Psoas muscle (tissue), 8 donors: ENCODE measurements around the gene ZNF711. TPM values are rescaled to one million over a fixed set of nuclear protein-coding genes. Genes with fewer than 3 reads are reported as not detected.
"Not testable (repeated sequence)": the region's sequence is repeated elsewhere in the genome, so short reads cannot be mapped to it uniquely, and the experiment has no call there.

Experiments used
- ATAC-seq, 4 donors: fragments of 200-7000 bp; cut with Tn5 transposase; one replicate each; pipeline ENCODE4 v1.9.1; 2020; ENCODE audit warnings: moderate library complexity in 3 of 4, mild to moderate bottlenecking in 2 of 4
- DNase-seq, 2 donors: peaks; one replicate each; pipeline ENCODE4 v3.0.0-alpha.2; 2020
- H3K27ac ChIP-seq: fragments of 200-600 bp; one replicate; pipeline ENCODE4 v1.8.0; 2022
- H3K27me3 ChIP-seq, 3 donors: fragments of 200-600 bp in 1 of 3; one replicate each; pipeline versions ENCODE4 v1.6.1 to v1.8.0; 2013 to 2022; ENCODE audit warnings: low read length in 2 of 3, mild to moderate bottlenecking in 2 of 3, moderate library complexity in 1 of 3; ENCODE audit not compliant: insufficient read depth in 3 of 3
- H3K36me3 ChIP-seq, 2 donors: fragments of 200-600 bp in 1 of 2; one replicate each; pipeline versions ENCODE4 v1.6.1 to v1.8.0; 2013 to 2022; ENCODE audit warnings: low read depth in 1 of 2, mild to moderate bottlenecking in 1 of 2, moderate library complexity in 1 of 2; ENCODE audit not compliant: insufficient read depth in 1 of 2
- H3K4me1 ChIP-seq: fragments of 200-600 bp; one replicate; pipeline ENCODE4 v1.8.0; 2022
- H3K4me3 ChIP-seq: fragments of 200-600 bp; one replicate; pipeline ENCODE4 v1.8.0; 2022; ENCODE audit warnings: mild to moderate bottlenecking
- H3K9me3 ChIP-seq: fragments of 200-600 bp; one replicate; pipeline ENCODE4 v1.8.0; 2022
- WGBS, 3 donors: extraction: QIAGEN DNeasy Blood & Tissue Kit; methylation state at CpG; one replicate each; pipeline versions ENCODE4 v1.1.6 to v1.1.7; 2013; 5-methylcytosine and 5-hydroxymethylcytosine counted together
- intact Hi-C, 2 donors: fragments of 100-400 bp; cut with DNase I; formaldehyde crosslinking; loops; one replicate each; pipeline versions ENCODE4 v1.11.0 to v1.14.2; 2022
- polyA plus RNA-seq, 3 donors: library from polyadenylated mRNA; stranded (reverse); fragments of 200-250 nt; gene quantifications; one replicate each; pipeline ENCODE4 v1.2.3, GENCODE V29; 2013
- total RNA-seq, 4 donors: library from RNA; stranded (reverse); fragmentation: NEBNext Ultra II Directional in 2 of 4; extraction: Animal tissue kit (Norgen Biotek cat#: 25700) in 2 of 4; gene quantifications; one replicate each; pipeline versions ENCODE4 v1.2.1 to v1.2.4, GENCODE V29; 2021 to 2023
- TF ChIP-seq, protein P1 (sequence below): fragments of 200-600 bp; IDR thresholded peaks from one replicate; pipeline ENCODE4 v1.8.0; 2022; ENCODE audit warnings: antibody characterized with exemption
- donor health status: healthy with polysubstance abuse.
- donor health status: DM: no; HTN: no; CAD: no; lungs with moderate emphysema.
- donor health status: Bipolar disorder and iron deficiency.
- donor health status: healthy.
- donor health status: DM: yes; HTN: yes; CAD: no.
- donor health status: DM: no; HTN: no; CAD: no.
- donor health status: DM: no; HTN: no; CAD: no.
- donor health status: DM: yes; HTN: yes; CAD: no.

ZNF711 gene
- total and polyA plus RNA-seq, 7 donors, result 0.11 to 0.86 (median 0.37) TPM

DNA sequence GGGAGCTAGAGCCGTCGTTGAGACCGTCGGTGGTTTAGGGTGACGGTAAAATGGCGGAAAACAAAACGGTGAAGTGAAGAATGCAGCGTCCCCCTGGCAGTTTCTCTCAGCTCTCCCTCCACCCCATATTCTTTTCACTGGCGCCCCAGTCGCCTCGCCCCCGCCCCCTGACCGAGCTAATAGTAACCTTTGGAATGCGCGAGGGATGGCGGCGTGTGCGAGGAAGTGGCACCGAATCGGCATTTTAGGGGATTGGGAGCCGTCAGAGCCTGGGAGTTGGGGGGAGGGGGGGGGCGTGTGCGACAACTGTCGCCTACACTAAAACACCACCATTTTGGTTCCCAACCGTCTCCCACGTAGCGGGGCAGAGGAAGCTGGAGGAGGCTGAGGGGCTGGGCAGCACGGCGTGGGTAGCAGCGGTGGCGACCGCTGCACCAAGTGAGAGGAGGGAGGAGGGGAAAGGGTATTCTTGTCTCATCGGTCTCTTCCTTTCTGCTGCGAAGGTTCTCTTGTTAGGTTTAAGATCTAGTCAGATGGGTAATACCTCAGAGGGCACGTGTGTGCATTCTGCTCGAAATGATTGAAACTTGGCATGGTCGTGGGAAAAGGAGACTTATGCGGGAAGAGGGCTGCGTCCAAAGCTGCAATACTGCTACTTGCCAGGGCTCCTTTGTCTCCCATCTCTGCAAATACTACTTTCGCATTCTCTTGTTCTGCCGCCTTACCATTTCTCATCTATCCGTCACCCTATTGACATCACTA lies 840 bp downstream of the ZNF711 start:
- TF ChIP-seq, protein P1, sequence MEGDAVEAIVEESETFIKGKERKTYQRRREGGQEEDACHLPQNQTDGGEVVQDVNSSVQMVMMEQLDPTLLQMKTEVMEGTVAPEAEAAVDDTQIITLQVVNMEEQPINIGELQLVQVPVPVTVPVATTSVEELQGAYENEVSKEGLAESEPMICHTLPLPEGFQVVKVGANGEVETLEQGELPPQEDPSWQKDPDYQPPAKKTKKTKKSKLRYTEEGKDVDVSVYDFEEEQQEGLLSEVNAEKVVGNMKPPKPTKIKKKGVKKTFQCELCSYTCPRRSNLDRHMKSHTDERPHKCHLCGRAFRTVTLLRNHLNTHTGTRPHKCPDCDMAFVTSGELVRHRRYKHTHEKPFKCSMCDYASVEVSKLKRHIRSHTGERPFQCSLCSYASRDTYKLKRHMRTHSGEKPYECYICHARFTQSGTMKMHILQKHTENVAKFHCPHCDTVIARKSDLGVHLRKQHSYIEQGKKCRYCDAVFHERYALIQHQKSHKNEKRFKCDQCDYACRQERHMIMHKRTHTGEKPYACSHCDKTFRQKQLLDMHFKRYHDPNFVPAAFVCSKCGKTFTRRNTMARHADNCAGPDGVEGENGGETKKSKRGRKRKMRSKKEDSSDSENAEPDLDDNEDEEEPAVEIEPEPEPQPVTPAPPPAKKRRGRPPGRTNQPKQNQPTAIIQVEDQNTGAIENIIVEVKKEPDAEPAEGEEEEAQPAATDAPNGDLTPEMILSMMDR, result no peak
- Histone ChIP-seq H3K36me3 (no peaks in the 10 kb centered on the region), H3K27ac (no peak overlapping the region), H3K27me3 (no peaks in the 10 kb centered on the region), H3K9me3 (peaks cover 3% of the 10 kb centered on the region), H3K4me1 (no peaks in the 10 kb centered on the region), H3K4me3 (peak overlapping the region; percentile 70)
- DNase-seq (no peak), ATAC-seq (peak in 2 of 4 donors; percentile 14 to 35)
- intact Hi-C loops, result no loop called here
- WGBS, 3 donors, result 0 to 24% (median 0%) methylated on average over 28 to 42 of the region's 42 CpGs

DNA sequence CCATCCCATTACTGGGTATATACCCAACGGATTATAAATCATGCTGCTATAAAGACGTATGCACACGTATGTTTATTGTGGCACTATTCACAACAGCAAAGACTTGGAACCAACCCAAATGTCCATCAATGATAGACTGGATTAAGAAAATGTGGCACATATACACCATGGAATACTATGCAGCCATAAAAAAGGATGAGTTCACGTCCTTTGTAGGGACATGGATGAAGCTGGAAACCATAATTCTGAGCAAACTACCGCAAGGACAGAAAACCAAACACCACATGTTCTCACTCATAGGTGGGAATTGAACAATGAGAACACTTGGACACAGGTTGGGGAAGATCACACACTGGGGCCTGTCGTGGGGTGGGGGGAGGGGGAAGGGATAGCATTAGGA lies 41.5 kb downstream of the ZNF711 start:
- H3K27ac ChIP-seq, H3K36me3 ChIP-seq, H3K9me3 ChIP-seq, ATAC-seq, DNase-seq, H3K4me3 ChIP-seq, intact Hi-C loops, H3K27me3 ChIP-seq, H3K4me1 ChIP-seq: not testable (repeated sequence)
- 77 to 93% (median 87%) methylated on average over 6 of the region's 6 CpGs for WGBS, 3 donors

DNA sequence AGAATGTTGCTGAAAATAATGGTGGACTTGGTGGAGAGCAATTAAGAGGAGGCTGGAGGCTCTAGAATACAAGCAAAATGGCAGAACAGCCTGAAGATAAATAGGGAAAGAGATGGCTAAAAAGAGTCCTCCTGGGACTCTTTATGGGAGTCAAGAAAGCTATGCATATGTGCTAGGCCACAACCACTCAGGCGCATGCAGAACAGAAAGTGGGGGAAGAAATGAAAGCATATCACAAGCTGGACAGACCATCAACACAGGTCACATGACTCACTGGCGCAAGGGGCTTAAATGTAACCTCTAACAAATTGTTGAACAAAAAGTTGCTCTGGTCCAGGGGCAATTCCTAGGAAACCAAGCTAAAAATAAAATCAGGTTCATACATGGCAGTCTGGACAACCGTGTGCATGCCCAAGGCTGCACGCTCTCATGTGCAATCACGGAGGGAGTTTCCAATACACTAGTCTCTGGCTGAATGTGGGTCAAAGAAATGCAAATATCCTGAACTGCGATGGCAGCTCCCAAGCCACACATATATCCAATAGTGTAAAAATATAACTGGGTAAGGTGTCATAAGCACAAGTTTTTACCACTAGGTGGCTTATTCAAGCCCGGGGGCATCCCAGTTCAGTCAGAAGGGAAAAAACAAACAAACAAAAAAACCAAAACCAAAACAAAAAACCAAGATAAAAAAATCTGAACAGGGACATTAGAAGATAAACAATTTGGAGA lies 45.4 kb downstream of the ZNF711 start:
- Histone ChIP-seq H3K36me3 (no peaks in the 10 kb centered on the region), H3K4me3 (no peak overlapping the region), H3K27ac (no peak overlapping the region), H3K9me3 (peaks cover 6% of the 10 kb centered on the region), H3K4me1 (no peaks in the 10 kb centered on the region), H3K27me3 (no peaks in the 10 kb centered on the region)
- ATAC-seq, result no peak
- TF ChIP-seq, protein P1, result no peak
- intact Hi-C loops, result no loop called here
- DNase-seq, result no peak
- WGBS, 3 donors, result 72 to 92% (median 92%) methylated on average over 7 of the region's 7 CpGs

DNA sequence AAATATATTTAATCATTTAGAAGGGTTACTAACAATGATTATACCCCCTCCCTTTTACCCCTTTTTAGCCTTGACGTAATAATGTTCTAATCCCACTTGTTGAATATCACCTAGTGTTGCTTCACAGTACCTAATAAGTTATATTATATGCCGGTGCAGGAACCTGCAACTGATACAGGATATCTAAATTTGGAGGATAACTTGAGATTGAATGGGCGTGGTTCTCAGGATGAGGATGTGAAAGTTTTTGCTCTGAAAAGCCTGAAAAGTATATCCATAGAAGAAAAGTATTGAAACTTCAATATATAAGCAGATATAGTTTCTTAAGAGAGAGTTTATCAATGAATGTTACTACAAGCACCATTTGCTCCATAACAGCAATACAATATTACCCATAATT lies 59.8 kb downstream of the ZNF711 start:
- peaks cover 4% of the 10 kb centered on the region for H3K9me3 ChIP-seq
- H3K27me3 ChIP-seq, result no peaks in the 10 kb centered on the region
- no peak overlapping the region for H3K27ac ChIP-seq
- ATAC-seq, result no peak
- no peaks in the 10 kb centered on the region for H3K36me3 ChIP-seq
- no peak for DNase-seq
- H3K4me1 ChIP-seq, result no peaks in the 10 kb centered on the region
- TF ChIP-seq, protein P1, result no peak
- H3K4me3 ChIP-seq, result no peak overlapping the region
- intact Hi-C loops, result no loop called here
- 72 to 79% (median 78%) methylated on average over 3 of the region's 3 CpGs for WGBS, 3 donors

DNA sequence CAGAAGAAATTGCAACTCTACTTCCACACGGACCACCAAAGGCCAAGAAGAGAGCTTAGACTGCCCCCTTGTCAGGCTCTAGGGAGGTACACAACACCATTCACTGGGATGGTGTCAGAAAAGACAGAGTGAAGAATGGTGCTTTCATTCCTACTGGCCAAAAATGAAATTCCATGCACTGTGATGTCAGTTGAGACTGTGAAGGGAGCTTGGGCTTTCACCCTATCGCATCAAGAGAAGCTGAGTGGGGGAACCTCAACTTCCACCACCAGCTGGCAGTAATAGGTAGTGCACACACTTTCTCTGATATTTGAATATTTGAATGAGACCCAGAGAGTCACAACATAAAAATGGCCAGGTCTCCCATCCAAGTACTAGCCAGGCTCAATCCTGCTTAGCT lies 65.9 kb downstream of the ZNF711 start:
- DNase-seq, result no peak
- ATAC-seq, result no peak
- TF ChIP-seq, protein P1, result no peak
- H3K4me1 ChIP-seq, result no peaks in the 10 kb centered on the region
- WGBS, 3 donors, result 71 to 95% (median 84%) methylated on average over 2 of the region's 2 CpGs
- no peaks in the 10 kb centered on the region for H3K9me3 ChIP-seq
- H3K4me3 ChIP-seq, result no peak overlapping the region
- intact Hi-C loops, result no loop called here
- H3K36me3 ChIP-seq, result no peaks in the 10 kb centered on the region
- H3K27ac ChIP-seq, result no peak overlapping the region
- no peaks in the 10 kb centered on the region for H3K27me3 ChIP-seq

DNA sequence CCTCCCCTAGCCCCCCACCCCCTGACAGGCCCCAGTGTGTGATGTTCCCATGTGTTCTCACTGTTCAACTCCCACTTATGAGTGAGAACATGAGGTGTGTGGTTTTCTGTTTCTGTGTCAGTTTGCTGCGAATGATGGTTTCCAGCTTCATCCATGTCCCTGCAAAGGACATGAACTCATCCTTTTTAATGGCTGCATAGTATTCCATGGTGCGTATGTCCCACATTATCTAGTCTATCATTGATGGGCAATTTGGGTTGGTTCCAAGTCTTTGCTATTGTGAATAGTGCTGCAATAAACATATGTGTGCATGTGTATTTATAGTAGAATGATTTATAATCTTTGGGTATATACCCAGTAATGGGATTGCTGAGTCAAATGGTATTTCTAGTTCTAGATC lies 67.6 kb downstream of the ZNF711 start:
- ATAC-seq, H3K27ac ChIP-seq, H3K9me3 ChIP-seq, DNase-seq, intact Hi-C loops, H3K4me1 ChIP-seq, H3K4me3 ChIP-seq, H3K36me3 ChIP-seq, H3K27me3 ChIP-seq: not testable (repeated sequence)
- WGBS, 3 donors, result 95 to 98% (median 95%) methylated on average over 2 of the region's 2 CpGs
